IPS DF 19.7 (cell line): ENCODE measurements around the gene CDYL.

Source experiments
- DNase-seq: peaks from one replicate; pipeline ENCODE4 v3.0.0-alpha.2; 2013; ENCODE audit warnings: low read depth, low spot score

Gene CDYL

GRCh38 chr6:4774296-4774695 lies 1.9 kb upstream of the CDYL start:
- DNase-seq, result no peak

GRCh38 chr6:4774715-4775493 lies 1.3 kb upstream of the CDYL start:
- DNase-seq, result no peak

- DNase-seq, result no peak
Measured at GRCh38 chr6:4775494-4776130, 592 bp upstream of the CDYL start.

- no peak for DNase-seq
Measured at GRCh38 chr6:4776493-4777393, 539 bp downstream of the CDYL start.

GRCh38 chr6:4777394-4777935 lies 1.3 kb downstream of the CDYL start:
- DNase-seq, result no peak

- no peak for DNase-seq
Measured at GRCh38 chr6:4778086-4778485, 1.9 kb downstream of the CDYL start.

GRCh38 chr6:4780360-4780812 lies 4.2 kb downstream of the CDYL start:
- no peak for DNase-seq

GRCh38 chr6:4781426-4781825 lies 5.2 kb downstream of the CDYL start:
- no peak for DNase-seq

GRCh38 chr6:4781967-4782575 lies 5.9 kb downstream of the CDYL start:
- no peak for DNase-seq

GRCh38 chr6:4786996-4787395 lies 10.8 kb downstream of the CDYL start:
- DNase-seq, result no peak

GRCh38 chr6:4788482-4788881 lies 12.3 kb downstream of the CDYL start:
- no peak for DNase-seq

GRCh38 chr6:4788953-4789584 lies 12.9 kb downstream of the CDYL start:
- DNase-seq, result no peak

GRCh38 chr6:4790158-4790899 lies 14.1 kb downstream of the CDYL start:
- DNase-seq, result no peak

- no peak for DNase-seq
Measured at GRCh38 chr6:4794140-4794707, 18.0 kb downstream of the CDYL start.

GRCh38 chr6:4797587-4797986 lies 21.4 kb downstream of the CDYL start:
- no peak for DNase-seq

- DNase-seq, result no peak
Measured at GRCh38 chr6:4799912-4800311, 23.7 kb downstream of the CDYL start.

- no peak for DNase-seq
Measured at GRCh38 chr6:4800662-4801061, 24.5 kb downstream of the CDYL start.

GRCh38 chr6:4801491-4802110 lies 25.4 kb downstream of the CDYL start:
- DNase-seq, result no peak

GRCh38 chr6:4802312-4802935 lies 26.2 kb downstream of the CDYL start:
- DNase-seq, result no peak
